ENCODE results near the gene LMOD2.
"Not testable (repeated sequence)": the region's sequence is repeated elsewhere in the genome, so short reads cannot be mapped to it uniquely, and the experiment has no call there.

The LMOD2 gene

GRCh38 chr7:123655614-123656013 is at the start of gene LMOD2:
LMOD2 (plus strand) TSS chr7:123655866; CDS start chr7:123655964, 98 bp downstream.
- no peak for DNase-seq (ENCODE audit: low read depth)

GRCh38 chr7:123607423-123607975 is 48.2 kb upstream of the LMOD2 start:
- DNase-seq (ENCODE audit: low read depth), result no peak

- no peak for DNase-seq (ENCODE audit: low read depth)
These were observed 46.4 kb upstream of the LMOD2 start for GRCh38 chr7:123608991-123609882.

GRCh38 chr7:123609883-123610239 is 45.8 kb upstream of the LMOD2 start:
- no peak for DNase-seq (ENCODE audit: low read depth)

GRCh38 chr7:123612024-123612423 is 43.6 kb upstream of the LMOD2 start:
- DNase-seq (ENCODE audit: low read depth), result no peak

GRCh38 chr7:123615344-123615743 is 40.3 kb upstream of the LMOD2 start:
- no peak for DNase-seq (ENCODE audit: low read depth)

- DNase-seq (ENCODE audit: low read depth), result no peak
These were observed 39.4 kb upstream of the LMOD2 start for GRCh38 chr7:123616223-123616622.

- no peak for DNase-seq (ENCODE audit: low read depth)
These were observed 34.0 kb upstream of the LMOD2 start for GRCh38 chr7:123621707-123622106.

- DNase-seq (ENCODE audit: low read depth), result no peak
These were observed 32.8 kb upstream of the LMOD2 start for GRCh38 chr7:123622660-123623386.

- DNase-seq (ENCODE audit: low read depth), result peak; percentile 23
These were observed 31.0 kb upstream of the LMOD2 start for GRCh38 chr7:123624527-123625183.

- no peak for DNase-seq (ENCODE audit: low read depth)
These were observed 30.4 kb upstream of the LMOD2 start for GRCh38 chr7:123625254-123625653.

- DNase-seq (ENCODE audit: low read depth), result no peak
These were observed 27.8 kb upstream of the LMOD2 start for GRCh38 chr7:123627851-123628250.

GRCh38 chr7:123628829-123629228 is 26.8 kb upstream of the LMOD2 start:
- no peak for DNase-seq (ENCODE audit: low read depth)

GRCh38 chr7:123629281-123629680 is 26.4 kb upstream of the LMOD2 start:
- no peak for DNase-seq (ENCODE audit: low read depth)

GRCh38 chr7:123632808-123633207 is 22.9 kb upstream of the LMOD2 start:
- no peak for DNase-seq (ENCODE audit: low read depth)

GRCh38 chr7:123633553-123633952 is 22.1 kb upstream of the LMOD2 start:
- no peak for DNase-seq (ENCODE audit: low read depth)

- not testable (repeated sequence) for DNase-seq (ENCODE audit: low read depth)
These were observed 21.6 kb upstream of the LMOD2 start for GRCh38 chr7:123634011-123634573.

GRCh38 chr7:123635551-123636359 is 19.9 kb upstream of the LMOD2 start:
- DNase-seq (ENCODE audit: low read depth), result no peak

GRCh38 chr7:123637203-123637602 is 18.5 kb upstream of the LMOD2 start:
- DNase-seq (ENCODE audit: low read depth), result no peak

- DNase-seq (ENCODE audit: low read depth), result no peak
These were observed 17.8 kb upstream of the LMOD2 start for GRCh38 chr7:123637878-123638277.

- no peak for DNase-seq (ENCODE audit: low read depth)
These were observed 16.0 kb upstream of the LMOD2 start for GRCh38 chr7:123639631-123640030.

Data from activated T-cell treated with anti-CD3 and anti-CD28 coated beads for 24 hours (primary cell).